Endothelial cell of umbilical vein (primary cell): ENCODE measurements around the gene DSG1. TPM values are rescaled to one million over a fixed set of nuclear protein-coding genes. Genes with fewer than 3 reads are reported as not detected.
"Not testable (repeated sequence)": the region's sequence is repeated elsewhere in the genome, so short reads cannot be mapped to it uniquely, and the experiment has no call there.

Experiments used
- BruUV-seq: library from RNA; stranded (reverse); fragments of 400-500 nt; replicated peaks from 2 replicates; lab custom pipeline; 2021; lab: Mats Ljungman, UMichigan
- CTCF ChIA-PET: fragments of 300-600, 350-600 bp; sonication (Branson Sonifier 250); formaldehyde crosslinking; loops from one replicate; lab custom pipeline; 2021; ENCODE audit warnings: antibody characterized with exemption, inconsistent platforms; lab: Charles Lee
- POLR2A ChIA-PET: fragments of 300-600, 350-600 bp; sonication (Branson Sonifier 250); formaldehyde crosslinking; loops from one replicate; lab custom pipeline; 2021; ENCODE audit warnings: antibody characterized with exemption, inconsistent platforms; lab: Charles Lee
- DNase-seq: peaks from one replicate; pipeline ENCODE4 v3.0.0-alpha.2; 2011; ENCODE audit warnings: low read depth, low spot score
- FAIRE-seq: peaks from 2 replicates; lab custom pipeline; 2011; peaks lifted over from hg19 to GRCh38; lab: Jason Lieb, UNC
- H2AFZ ChIP-seq: 2 replicates; pipeline ENCODE4 v1.6.0; 2012; ENCODE audit warnings: low read depth, low read length, control low read depth, inconsistent platforms
- H3K27ac ChIP-seq: 2 replicates; pipeline ENCODE4 v1.5.1; 2011; ENCODE audit warnings: low read depth, mild to moderate bottlenecking, control low read depth, low read length, moderate library complexity; ENCODE audit not compliant: insufficient read depth
- H3K27me3 ChIP-seq, 2 experiments: 2 replicates each; pipeline versions ENCODE4 v1.6.0 to v1.6.1; 2011; ENCODE audit warnings: low read length in 2 of 2, mixed read lengths in 1 of 2; ENCODE audit not compliant: control insufficient read depth in 2 of 2, insufficient read depth in 2 of 2
- H3K36me3 ChIP-seq, 2 experiments: 2 replicates in 1 of 2; 3 replicates in 1 of 2; pipeline ENCODE4 v1.5.1; 2011; ENCODE audit warnings: low read length in 2 of 2, mild to moderate bottlenecking in 1 of 2, moderate library complexity in 1 of 2; ENCODE audit not compliant: control insufficient read depth in 2 of 2, insufficient read depth in 2 of 2; ENCODE audit errors: extremely low read depth in 1 of 2
- H3K4me1 ChIP-seq: 3 replicates; pipeline ENCODE4 v1.5.1; 2011; ENCODE audit warnings: mild to moderate bottlenecking, low read length; ENCODE audit not compliant: control insufficient read depth, insufficient read depth; ENCODE audit errors: extremely low read depth
- H3K4me2 ChIP-seq: 2 replicates; pipeline ENCODE4 v1.6.1; 2011; ENCODE audit warnings: low read length, control low read depth, mixed read lengths; ENCODE audit not compliant: insufficient read depth
- H3K4me3 ChIP-seq, 3 experiments: fragments of 200-600 bp in 1 of 3; sonication (generic), shearing (Covaris generic) in 1 of 3; replicated peaks in 1 of 3; 2 replicates each; pipeline ENCODE4 v1.5.1; 2011 to 2016; ENCODE audit warnings: control low read depth in 3 of 3, low read length in 3 of 3, mild to moderate bottlenecking in 2 of 3, inconsistent platforms in 1 of 3, low read depth in 1 of 3, moderate library complexity in 1 of 3; ENCODE audit not compliant: insufficient read depth in 1 of 3
- H3K79me2 ChIP-seq: 2 replicates; pipeline ENCODE4 v1.6.0; 2012; ENCODE audit warnings: low read length, inconsistent platforms; ENCODE audit not compliant: control insufficient read depth, insufficient read depth
- H3K9ac ChIP-seq: replicated peaks from 2 replicates; pipeline ENCODE3; 2011; ENCODE audit warnings: low read length, control low read depth; ENCODE audit not compliant: insufficient read depth; ENCODE audit errors: extremely low read depth
- H3K9me1 ChIP-seq: replicated peaks from 3 replicates; pipeline ENCODE4 v1.6.0; 2011; ENCODE audit warnings: mild to moderate bottlenecking, low read length; ENCODE audit not compliant: control insufficient read depth, insufficient read depth; ENCODE audit errors: extremely low read depth
- H3K9me3 ChIP-seq: replicated peaks from 2 replicates; pipeline ENCODE4 v1.5.1; 2012; ENCODE audit warnings: low read length, inconsistent platforms; ENCODE audit not compliant: control insufficient read depth, insufficient read depth
- H4K20me1 ChIP-seq: replicated peaks from 2 replicates; pipeline ENCODE3; 2011; ENCODE audit warnings: mild to moderate bottlenecking, low read length; ENCODE audit not compliant: control insufficient read depth, insufficient read depth; ENCODE audit errors: extremely low read depth
- CTCF ChIP-seq, 2 donors: IDR thresholded peaks; 1 replicate in 1 of 2; 2 replicates in 1 of 2; pipeline ENCODE4 v1.5.1; 2011; ENCODE audit warnings: low read length in 2 of 2, mild to moderate bottlenecking in 2 of 2, moderate library complexity in 2 of 2, control low read depth in 1 of 2, inconsistent platforms in 1 of 2, low read depth in 1 of 2; ENCODE audit not compliant: insufficient read depth in 1 of 2; ENCODE audit errors: extremely low read depth in 1 of 2
- EZH2 ChIP-seq: IDR thresholded peaks from 2 replicates; pipeline ENCODE4 v1.6.1; 2012; ENCODE audit warnings: borderline replicate concordance, low read depth, mild to moderate bottlenecking, moderate library complexity, low read length, inconsistent platforms; ENCODE audit not compliant: severe bottlenecking
- FOS ChIP-seq: IDR thresholded peaks from 2 replicates; pipeline ENCODE4 v1.6.1; 2011; ENCODE audit warnings: mild to moderate bottlenecking, low read length, moderate library complexity, borderline replicate concordance; ENCODE audit not compliant: insufficient read depth
- GATA2 ChIP-seq: IDR thresholded peaks from 2 replicates; pipeline ENCODE4 v1.7.0; 2011; ENCODE audit warnings: low read depth, mild to moderate bottlenecking, moderate library complexity, mixed read lengths, low read length; ENCODE audit not compliant: insufficient read length, insufficient read depth
- JUN ChIP-seq: IDR thresholded peaks from 2 replicates; pipeline ENCODE4 v1.6.1; 2011; ENCODE audit warnings: borderline replicate concordance, low read depth; ENCODE audit not compliant: insufficient read length, insufficient read depth
- MAX ChIP-seq: IDR thresholded peaks from 2 replicates; pipeline ENCODE4 v1.6.1; 2011; ENCODE audit not compliant: insufficient read depth, insufficient read length
- MYC ChIP-seq: IDR thresholded peaks from one replicate; pipeline ENCODE4 v1.6.1; 2011; ENCODE audit warnings: mild to moderate bottlenecking, low read depth, low read length
- POLR2A ChIP-seq: IDR thresholded peaks from 2 replicates; pipeline ENCODE4 v1.6.1; 2012; ENCODE audit warnings: low read depth, mild to moderate bottlenecking, control low read depth, low read length
- POLR2AphosphoS5 ChIP-seq: IDR thresholded peaks from 2 replicates; pipeline ENCODE4 v1.6.1; 2012; ENCODE audit warnings: low read depth, mild to moderate bottlenecking, control low read depth, low read length, moderate library complexity; ENCODE audit not compliant: insufficient read depth
- dilution Hi-C: fragments of 300-500 bp; cut with MboI; formaldehyde crosslinking; loops from one replicate; pipeline ENCODE4 v1.15.0; 2019; ENCODE audit warnings: low sequenced_read_pairs; ENCODE audit not compliant: extremely low pct_ligation_motif_present
- intact Hi-C: fragments of 100-400 bp; cut with micrococcal nuclease; formaldehyde crosslinking; loops from one replicate; pipeline ENCODE4 v1.10.0; 2022
- polyA plus RNA-seq, 4 experiments: library from polyadenylated mRNA; depleted of rRNA in 3 of 4; stranded (reverse) in 3 of 4; unstranded in 1 of 4; fragments of >200 nt; gene quantifications; 2 replicates each; pipeline versions ENCODE4 v1.2.1 to v1.2.3, GENCODE V29; 2011 to 2012; ENCODE audit warnings: missing spikeins in 1 of 4
- total RNA-seq: library from RNA; stranded (reverse); gene quantifications from 2 replicates; pipeline ENCODE4 v1.2.3, GENCODE V29; 2021

Gene DSG1
- total and polyA plus RNA-seq, 2 donors (not counting 3 experiments of a cell fraction or from before 2014, with no cell fraction given), result not detected

- no TSS peak for BruUV-seq
- H3K27me3 ChIP-seq, result no peaks in the 10 kb centered on the region
- no peaks in the 10 kb centered on the region for H3K36me3 ChIP-seq
- DNase-seq (no peak), FAIRE-seq (no peak)
- no peak overlapping the region for H3K27ac ChIP-seq
- dilution Hi-C loops (no loop called here), intact Hi-C loops (no loop called here)
- TF ChIP-seq JUN (no peak), MAX (no peak), CTCF (IDR thresholded peaks at IDR 0.05; ENCODE audit: extremely low read depth in 1 of 2, insufficient read depth in 1 of 2, low read depth in 1 of 2, low read length in 2 of 2) (no peak), FOS (no peak), GATA2 (no peak), MYC (no peak), POLR2A (no peak), EZH2 (no peak), POLR2AphosphoS5 (no peak)
- no peaks in the 10 kb centered on the region for H3K9me1 ChIP-seq
- no peak overlapping the region for H3K4me2 ChIP-seq
- POLR2A ChIA-PET, result no interaction called here
- no peak overlapping the region for H3K9ac ChIP-seq
- H3K4me1 ChIP-seq, result no peaks in the 10 kb centered on the region
- CTCF ChIA-PET, result no interaction called here
- no peaks in the 10 kb centered on the region for H3K9me3 ChIP-seq
- no peaks in the 10 kb centered on the region for H4K20me1 ChIP-seq
- no peak overlapping the region for H2AFZ ChIP-seq
- no peaks in the 10 kb centered on the region for H3K79me2 ChIP-seq
- no peak overlapping the region for H3K4me3 ChIP-seq
Observed at GRCh38 chr18:31281437-31281836, 36.5 kb upstream of the DSG1 start.

GRCh38 chr18:31289446-31289845 lies 28.5 kb upstream of the DSG1 start:
- POLR2A ChIA-PET, dilution Hi-C loops, CTCF ChIA-PET: not testable (repeated sequence)

More at GRCh38 chr18:31289446-31289845, 28.5 kb upstream of the DSG1 start:
- FAIRE-seq, intact Hi-C loops, H3K9ac ChIP-seq, BruUV-seq, H2AFZ ChIP-seq, H3K27ac ChIP-seq, H3K79me2 ChIP-seq, H3K36me3 ChIP-seq, H4K20me1 ChIP-seq, H3K9me3 ChIP-seq, H3K4me3 ChIP-seq, H3K4me2 ChIP-seq, H3K4me1 ChIP-seq, DNase-seq, H3K27me3 ChIP-seq, H3K9me1 ChIP-seq: not testable (repeated sequence)
